CD14-positive monocyte (primary cell): Measurements from ENCODE around the gene PAEP. TPM values are rescaled to one million over a fixed set of nuclear protein-coding genes. Genes with fewer than 3 reads are reported as not detected.

Source experiments
- DNase-seq, 3 donors: peaks; one replicate each; pipeline ENCODE4 v3.0.0-alpha.2; 2011 to 2022
- H2AFZ ChIP-seq: 2 replicates; pipeline ENCODE4 v1.6.0; 2012; ENCODE audit warnings: mild to moderate bottlenecking, low read depth, low read length, inconsistent platforms; ENCODE audit not compliant: insufficient read depth, poor library complexity, severe bottlenecking
- H3K27ac ChIP-seq, 2 donors: 1 replicate in 1 of 2; 2 replicates in 1 of 2; pipeline ENCODE4 v1.5.1; 2012 to 2013; ENCODE audit warnings: low read length in 2 of 2, control low read depth in 1 of 2, inconsistent platforms in 1 of 2, low read depth in 1 of 2, mild to moderate bottlenecking in 1 of 2
- H3K27me3 ChIP-seq, 2 donors: one replicate each; pipeline versions ENCODE4 v1.6.0 to v1.6.1; 2011 to 2013; ENCODE audit warnings: low read length in 2 of 2; ENCODE audit not compliant: control insufficient read depth in 2 of 2, insufficient read depth in 2 of 2
- H3K36me3 ChIP-seq, 2 donors: replicated peaks in 1 of 2; 1 replicate in 1 of 2; 2 replicates in 1 of 2; pipeline versions ENCODE4 v1.5.1 to v1.6.1; 2012 to 2013; ENCODE audit warnings: low read length in 2 of 2, control low read depth in 1 of 2, inconsistent platforms in 1 of 2, mild to moderate bottlenecking in 1 of 2; ENCODE audit not compliant: insufficient read depth in 2 of 2, control insufficient read depth in 1 of 2
- H3K4me1 ChIP-seq, 2 donors: 1 replicate in 1 of 2; 2 replicates in 1 of 2; pipeline versions ENCODE4 v1.5.1 to v1.6.1; 2012 to 2013; ENCODE audit warnings: low read length in 2 of 2, control low read depth in 1 of 2, inconsistent platforms in 1 of 2, mild to moderate bottlenecking in 1 of 2, moderate library complexity in 1 of 2; ENCODE audit not compliant: insufficient read depth in 2 of 2, control insufficient read depth in 1 of 2
- H3K4me2 ChIP-seq: replicated peaks from 2 replicates; pipeline ENCODE3; 2012; ENCODE audit warnings: low read length, moderate library complexity, mild to moderate bottlenecking; ENCODE audit not compliant: poor library complexity, severe bottlenecking; ENCODE audit errors: extremely low read depth
- H3K4me3 ChIP-seq, 3 experiments: fragments of 200-600 bp in 1 of 3; sonication (generic) in 1 of 3; replicated peaks in 1 of 3; 1 replicate in 2 of 3; 2 replicates in 1 of 3; pipeline ENCODE4 v1.5.1; 2011 to 2013; ENCODE audit warnings: low read length in 3 of 3, mild to moderate bottlenecking in 3 of 3, control low read depth in 2 of 3, low read depth in 2 of 3, inconsistent platforms in 1 of 3, moderate library complexity in 1 of 3
- H3K79me2 ChIP-seq: 2 replicates; pipeline ENCODE4 v1.6.0; 2012; ENCODE audit warnings: mild to moderate bottlenecking, control low read depth, inconsistent platforms, low read length, moderate library complexity; ENCODE audit not compliant: insufficient read depth
- H3K9ac ChIP-seq: 2 replicates; pipeline ENCODE4 v1.6.0; 2017; ENCODE audit warnings: low read length, mild to moderate bottlenecking; ENCODE audit not compliant: insufficient read depth, poor library complexity, severe bottlenecking
- H3K9me3 ChIP-seq, 2 donors: replicated peaks in 1 of 2; 1 replicate in 1 of 2; 2 replicates in 1 of 2; pipeline versions ENCODE4 v1.5.1 to v1.6.1; 2012 to 2013; ENCODE audit warnings: low read length in 2 of 2, control low read depth in 1 of 2; ENCODE audit not compliant: control insufficient read depth in 1 of 2, insufficient read depth in 1 of 2
- H4K20me1 ChIP-seq: 2 replicates; pipeline ENCODE4 v1.6.0; 2012; ENCODE audit warnings: mild to moderate bottlenecking, low read length, control low read depth, moderate library complexity; ENCODE audit not compliant: insufficient read depth
- H3K27ac Mint-ChIP-seq, 7 donors: one replicate each; pipeline ENCODE4 v1.8.0; 2020; ENCODE audit warnings: mild to moderate bottlenecking in 7 of 7, mixed read lengths in 7 of 7, moderate library complexity in 6 of 7, inconsistent platforms in 2 of 7
- H3K27me3 Mint-ChIP-seq, 3 donors: one replicate each; pipeline ENCODE4 v1.8.0; 2021 to 2022; ENCODE audit warnings: low read depth in 3 of 3, mild to moderate bottlenecking in 3 of 3, mixed read lengths in 3 of 3, moderate library complexity in 3 of 3, inconsistent platforms in 1 of 3
- H3K36me3 Mint-ChIP-seq, 2 donors: one replicate each; pipeline ENCODE4 v1.8.0; 2020; ENCODE audit warnings: mixed read lengths in 2 of 2, inconsistent platforms in 1 of 2, mild to moderate bottlenecking in 1 of 2
- H3K4me1 Mint-ChIP-seq: one replicate; pipeline ENCODE4 v1.8.0; 2020; ENCODE audit warnings: mild to moderate bottlenecking, mixed read lengths
- H3K4me3 Mint-ChIP-seq, 2 donors: one replicate each; pipeline ENCODE4 v1.8.0; 2020; ENCODE audit warnings: mild to moderate bottlenecking in 2 of 2, mixed read lengths in 2 of 2, moderate library complexity in 1 of 2
- H3K9me3 Mint-ChIP-seq, 7 donors: one replicate each; pipeline ENCODE4 v1.8.0; 2020 to 2022; ENCODE audit warnings: mixed read lengths in 7 of 7, mild to moderate bottlenecking in 6 of 7, moderate library complexity in 6 of 7, inconsistent platforms in 2 of 7
- WGBS: methylation state at CpG from one replicate; pipeline ENCODE4 v1.1.5; 2013; ENCODE audit warnings: missing lambda C conversion rate; ENCODE audit not compliant: insufficient coverage; 5-methylcytosine and 5-hydroxymethylcytosine counted together
- intact Hi-C, 2 donors: fragments of 100-400 bp; cut with micrococcal nuclease; formaldehyde crosslinking; loops; one replicate each; pipeline versions ENCODE4 v1.15.0 to v1.15.1; 2023
- polyA plus RNA-seq, 3 donors: library from polyadenylated mRNA; depleted of rRNA in 1 of 3; unstranded in 2 of 3; stranded (reverse) in 1 of 3; fragments of 300-500 nt in 2 of 3; fragments of >200 nt in 1 of 3; fragmentation: Illumina TruSeq in 2 of 3; gene quantifications; 1 replicate in 2 of 3; 2 replicates in 1 of 3; pipeline ENCODE4 v1.2.3, GENCODE V29; 2012 to 2021
- TF ChIP-seq, protein P1 (sequence below): fragments of 200-600 bp; IDR thresholded peaks from one replicate; pipeline ENCODE4 v1.8.0; 2022; ENCODE audit warnings: antibody characterized with exemption, mild to moderate bottlenecking

The PAEP gene
- polyA plus RNA-seq, 3 donors, result not detected

- Histone ChIP-seq H3K27me3 (no peaks in the 10 kb centered on the region), H3K4me3 (no peak overlapping the region), H3K4me1 (no peaks in the 10 kb centered on the region), H3K79me2 (no peaks in the 10 kb centered on the region), H3K27ac (no peak overlapping the region), H3K9me3 (no peaks in the 10 kb centered on the region), H2AFZ (no peak overlapping the region), H3K9ac (no peak overlapping the region), H4K20me1 (no peaks in the 10 kb centered on the region), H3K36me3 (no peaks in the 10 kb centered on the region), H3K4me2 (no peak overlapping the region)
- WGBS, result 89% methylated on average over 11 of the region's 14 CpGs
- intact Hi-C loops, result no loop called here
- H3K4me1 Mint-ChIP-seq, result no peaks in the 10 kb centered on the region
- TF ChIP-seq, protein P1, sequence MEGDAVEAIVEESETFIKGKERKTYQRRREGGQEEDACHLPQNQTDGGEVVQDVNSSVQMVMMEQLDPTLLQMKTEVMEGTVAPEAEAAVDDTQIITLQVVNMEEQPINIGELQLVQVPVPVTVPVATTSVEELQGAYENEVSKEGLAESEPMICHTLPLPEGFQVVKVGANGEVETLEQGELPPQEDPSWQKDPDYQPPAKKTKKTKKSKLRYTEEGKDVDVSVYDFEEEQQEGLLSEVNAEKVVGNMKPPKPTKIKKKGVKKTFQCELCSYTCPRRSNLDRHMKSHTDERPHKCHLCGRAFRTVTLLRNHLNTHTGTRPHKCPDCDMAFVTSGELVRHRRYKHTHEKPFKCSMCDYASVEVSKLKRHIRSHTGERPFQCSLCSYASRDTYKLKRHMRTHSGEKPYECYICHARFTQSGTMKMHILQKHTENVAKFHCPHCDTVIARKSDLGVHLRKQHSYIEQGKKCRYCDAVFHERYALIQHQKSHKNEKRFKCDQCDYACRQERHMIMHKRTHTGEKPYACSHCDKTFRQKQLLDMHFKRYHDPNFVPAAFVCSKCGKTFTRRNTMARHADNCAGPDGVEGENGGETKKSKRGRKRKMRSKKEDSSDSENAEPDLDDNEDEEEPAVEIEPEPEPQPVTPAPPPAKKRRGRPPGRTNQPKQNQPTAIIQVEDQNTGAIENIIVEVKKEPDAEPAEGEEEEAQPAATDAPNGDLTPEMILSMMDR, result no peak
- no peak overlapping the region for H3K27ac Mint-ChIP-seq
- H3K9me3 Mint-ChIP-seq, result no peaks in the 10 kb centered on the region
- DNase-seq, result no peak
- H3K4me3 Mint-ChIP-seq, result no peak overlapping the region
- H3K27me3 Mint-ChIP-seq, result no peaks in the 10 kb centered on the region
- no peaks in the 10 kb centered on the region for H3K36me3 Mint-ChIP-seq
These were observed 21.0 kb downstream of the PAEP start for GRCh38 chr9:135582541-135582940.

DNA sequence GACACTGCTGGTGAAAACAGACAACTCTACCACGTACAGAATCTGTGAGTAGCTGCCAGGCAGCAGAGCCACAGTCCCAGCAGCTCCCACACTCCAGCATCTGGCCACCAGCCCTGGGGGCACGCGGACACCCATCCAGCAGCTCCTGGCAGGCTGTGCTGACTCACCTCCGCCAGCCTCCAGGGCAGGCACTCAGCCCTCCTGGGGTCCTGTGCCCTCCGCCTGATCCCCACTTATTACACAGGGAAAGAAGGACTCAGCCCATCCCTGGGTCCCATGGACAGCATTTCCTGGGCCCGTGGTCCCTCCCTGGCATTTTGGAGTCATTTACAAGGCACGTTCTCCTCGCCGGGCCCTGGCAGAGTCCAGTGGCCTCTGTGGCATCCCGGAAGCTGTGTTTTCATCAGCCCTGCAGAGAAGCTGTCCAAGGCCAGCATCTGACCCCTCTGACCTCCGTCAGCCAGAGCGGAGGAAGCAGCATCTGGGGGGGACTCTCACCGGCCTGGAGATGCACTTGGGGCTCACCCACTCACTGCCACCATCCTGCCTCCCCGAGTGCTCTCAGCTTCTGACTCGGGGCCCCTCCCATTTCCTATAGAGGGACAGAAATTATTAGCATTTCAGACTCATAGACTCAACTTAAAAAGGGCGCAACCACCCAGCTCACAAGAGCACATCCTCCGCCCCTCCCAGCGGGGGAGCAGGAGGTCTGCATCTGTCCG is 21.6 kb downstream of the PAEP start:
- TF ChIP-seq, protein P1, result no peak
- H4K20me1 ChIP-seq, result no peaks in the 10 kb centered on the region
- Mint-ChIP-seq H3K27me3 (no peaks in the 10 kb centered on the region), H3K36me3 (no peaks in the 10 kb centered on the region), H3K4me3 (no peak overlapping the region), H3K27ac (no peak overlapping the region), H3K4me1 (no peaks in the 10 kb centered on the region), H3K9me3 (no peaks in the 10 kb centered on the region)
- no peak overlapping the region for H3K9ac ChIP-seq
- WGBS, result 91% methylated on average over 17 of the region's 19 CpGs
- H3K27me3 ChIP-seq, result no peaks in the 10 kb centered on the region
- no peaks in the 10 kb centered on the region for H3K9me3 ChIP-seq
- H2AFZ ChIP-seq, result no peak overlapping the region
- intact Hi-C loops, result no loop called here
- H3K4me2 ChIP-seq, result no peak overlapping the region
- H3K79me2 ChIP-seq, result no peaks in the 10 kb centered on the region
- H3K4me3 ChIP-seq, result no peak overlapping the region
- DNase-seq, result no peak
- no peak overlapping the region for H3K27ac ChIP-seq
- no peaks in the 10 kb centered on the region for H3K36me3 ChIP-seq
- no peaks in the 10 kb centered on the region for H3K4me1 ChIP-seq
